Effector memory CD8-positive, alpha-beta T cell (primary cell): ENCODE results near the gene CYP2W1.

Experiments
- ATAC-seq: fragments of 150-1000 bp; cut with Tn5 transposase; replicated peaks from 2 replicates; pipeline ENCODE4 v1.10.0; 2021; ENCODE audit warnings: mild to moderate bottlenecking, moderate library complexity
- DNase-seq, 3 experiments: peaks; one replicate each; pipeline ENCODE4 v3.0.0; 2021
- H3K27ac Mint-ChIP-seq, 2 donors: one replicate each; pipeline ENCODE4 v1.8.0; 2022; ENCODE audit warnings: mild to moderate bottlenecking in 2 of 2, mixed read lengths in 2 of 2, moderate library complexity in 2 of 2
- H3K27me3 Mint-ChIP-seq, 2 donors: one replicate each; pipeline ENCODE4 v1.8.0; 2022; ENCODE audit warnings: mixed read lengths in 2 of 2
- H3K36me3 Mint-ChIP-seq: one replicate; pipeline ENCODE4 v1.8.0; 2022; ENCODE audit warnings: mild to moderate bottlenecking, moderate library complexity, mixed read lengths; ENCODE audit not compliant: insufficient read depth
- H3K4me1 Mint-ChIP-seq, 2 donors: one replicate each; pipeline ENCODE4 v1.8.0; 2022; ENCODE audit warnings: low read depth in 2 of 2, mixed read lengths in 2 of 2
- H3K4me3 Mint-ChIP-seq, 2 donors: one replicate each; pipeline ENCODE4 v1.8.0; 2022; ENCODE audit warnings: mild to moderate bottlenecking in 2 of 2, mixed read lengths in 2 of 2, moderate library complexity in 2 of 2
- H3K9me3 Mint-ChIP-seq, 2 donors: one replicate each; pipeline ENCODE4 v1.8.0; 2022; ENCODE audit warnings: mixed read lengths in 2 of 2

CYP2W1 gene

DNA sequence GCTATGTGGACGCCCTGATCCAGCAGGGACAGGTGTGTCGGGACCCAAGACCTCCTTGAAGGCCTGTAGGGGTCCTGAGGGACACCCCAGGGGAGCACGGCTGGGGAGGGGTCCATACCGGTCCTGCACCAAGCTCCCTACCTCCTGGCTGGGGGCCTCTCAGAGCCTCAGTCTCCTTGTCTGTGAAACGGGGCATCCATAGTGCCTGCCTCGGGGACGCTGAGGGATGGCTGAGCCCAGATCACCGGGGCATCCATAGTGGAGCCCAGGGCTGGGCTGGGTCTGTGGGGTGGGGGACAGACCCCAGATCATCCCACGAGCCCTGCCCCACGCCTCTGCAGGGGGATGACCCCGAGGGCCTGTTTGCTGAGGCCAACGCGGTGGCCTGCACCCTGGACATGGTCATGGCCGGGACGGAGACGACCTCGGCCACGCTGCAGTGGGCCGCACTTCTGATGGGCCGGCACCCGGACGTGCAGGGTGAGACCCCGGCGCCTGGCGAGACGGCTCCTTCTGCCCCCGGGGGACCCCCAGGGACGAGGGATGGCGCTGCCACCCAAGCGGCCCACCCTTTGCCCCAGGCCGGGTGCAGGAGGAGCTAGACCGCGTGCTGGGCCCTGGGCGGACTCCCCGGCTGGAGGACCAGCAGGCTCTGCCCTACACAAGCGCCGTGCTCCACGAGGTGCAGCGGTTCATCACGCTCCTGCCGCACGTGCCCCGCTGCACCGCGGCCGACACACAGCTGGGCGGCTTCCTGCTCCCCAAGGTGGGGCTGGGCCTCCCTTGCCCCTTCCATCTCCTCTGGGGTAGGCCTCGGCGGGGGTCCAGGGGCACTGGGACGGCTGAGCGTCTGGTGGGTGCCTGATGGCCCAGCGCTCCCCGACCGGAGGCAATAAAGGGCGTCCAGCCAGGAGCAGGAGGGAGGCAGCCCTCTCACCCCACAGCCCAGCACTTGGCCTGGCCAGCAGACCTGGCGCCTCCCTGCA lies 4.1 kb downstream of the CYP2W1 start:
- Mint-ChIP-seq H3K4me3 (no peak overlapping the region), H3K36me3 (no peaks in the 10 kb centered on the region), H3K9me3 (no peaks in the 10 kb centered on the region), H3K27ac (no peak overlapping the region), H3K27me3 (peaks cover 13 to 20% of the 10 kb centered on the region in 2 donors), H3K4me1 (no peaks in the 10 kb centered on the region)
- DNase-seq, result no peak
- ATAC-seq, result no peak

DNA sequence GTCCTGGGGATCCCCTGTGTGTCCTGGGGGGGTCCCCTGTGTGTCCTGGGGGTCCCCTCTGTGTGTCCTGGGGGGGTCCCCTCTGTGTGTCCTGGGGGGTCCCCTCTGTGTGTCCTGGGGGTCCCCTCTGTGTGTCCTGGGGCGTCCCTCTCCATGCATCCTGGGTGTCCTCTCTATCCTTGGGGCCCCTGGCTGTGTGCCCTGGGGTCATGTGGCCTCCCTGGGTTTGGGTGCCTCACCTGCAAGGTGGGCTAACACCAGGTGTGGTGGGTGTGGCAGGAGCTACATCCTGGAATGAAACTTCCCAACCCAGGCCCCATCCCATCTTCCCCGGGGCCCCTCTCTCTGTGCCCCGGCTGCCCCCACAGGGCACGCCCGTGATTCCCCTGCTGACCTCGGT lies 4.9 kb downstream of the CYP2W1 start:
- Mint-ChIP-seq H3K36me3 (no peaks in the 10 kb centered on the region), H3K4me3 (no peak overlapping the region), H3K27me3 (peaks cover 13 to 20% of the 10 kb centered on the region in 2 donors), H3K27ac (no peak overlapping the region), H3K9me3 (no peaks in the 10 kb centered on the region), H3K4me1 (peaks cover under 1 to 1% of the 10 kb centered on the region in 2 donors)
- ATAC-seq (no peak), DNase-seq (no peak)

DNA sequence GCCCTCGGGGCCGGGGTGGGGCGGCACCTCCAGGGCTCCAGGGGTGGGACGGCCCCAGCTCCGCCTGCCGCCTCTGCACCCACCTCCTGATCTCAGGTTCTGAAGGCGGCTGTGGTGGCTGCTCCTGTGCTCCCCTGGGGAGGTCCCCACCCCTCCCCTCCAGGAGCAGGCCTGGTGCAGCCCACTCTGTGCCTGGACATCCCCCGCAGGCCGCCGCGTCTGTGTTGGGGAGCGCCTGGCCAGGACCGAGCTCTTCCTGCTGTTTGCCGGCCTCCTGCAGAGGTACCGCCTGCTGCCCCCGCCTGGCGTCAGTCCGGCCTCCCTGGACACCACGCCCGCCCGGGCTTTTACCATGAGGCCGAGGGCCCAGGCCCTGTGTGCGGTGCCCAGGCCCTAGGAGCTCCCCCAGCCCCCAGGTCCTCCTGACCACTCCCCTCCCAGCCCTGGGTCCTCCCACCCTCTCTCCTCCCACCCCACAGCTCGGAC lies 5.5 kb downstream of the CYP2W1 start:
- Mint-ChIP-seq H3K27me3 (peaks cover 13 to 20% of the 10 kb centered on the region in 2 donors), H3K27ac (no peak overlapping the region), H3K9me3 (no peaks in the 10 kb centered on the region), H3K4me1 (peaks cover 5% of the 10 kb centered on the region in 2 donors), H3K4me3 (no peak overlapping the region), H3K36me3 (no peaks in the 10 kb centered on the region)
- DNase-seq, result no peak
- no peak for ATAC-seq

- peaks cover 13 to 20% of the 10 kb centered on the region in 2 donors for H3K27me3 Mint-ChIP-seq
- peak overlapping the region in 1 of 2 donors; percentile 77 for H3K27ac Mint-ChIP-seq
- no peaks in the 10 kb centered on the region for H3K9me3 Mint-ChIP-seq
- no peaks in the 10 kb centered on the region for H3K36me3 Mint-ChIP-seq
- H3K4me3 Mint-ChIP-seq, result no peak overlapping the region
- no peak for DNase-seq
- peaks cover 5% of the 10 kb centered on the region in 2 donors for H3K4me1 Mint-ChIP-seq
- ATAC-seq, result no peak
Observed at GRCh38 chr7:988963-989529, 6.1 kb downstream of the CYP2W1 start.

GRCh38 chr7:990352-990932 lies 7.5 kb downstream of the CYP2W1 start:
- DNase-seq (no peak), ATAC-seq (no peak)
- Mint-ChIP-seq H3K27ac (no peak overlapping the region), H3K36me3 (no peaks in the 10 kb centered on the region), H3K9me3 (no peaks in the 10 kb centered on the region), H3K4me3 (no peak overlapping the region), H3K27me3 (peaks cover 10 to 15% of the 10 kb centered on the region in 2 donors), H3K4me1 (peaks cover 5% of the 10 kb centered on the region in 2 donors)

DNA sequence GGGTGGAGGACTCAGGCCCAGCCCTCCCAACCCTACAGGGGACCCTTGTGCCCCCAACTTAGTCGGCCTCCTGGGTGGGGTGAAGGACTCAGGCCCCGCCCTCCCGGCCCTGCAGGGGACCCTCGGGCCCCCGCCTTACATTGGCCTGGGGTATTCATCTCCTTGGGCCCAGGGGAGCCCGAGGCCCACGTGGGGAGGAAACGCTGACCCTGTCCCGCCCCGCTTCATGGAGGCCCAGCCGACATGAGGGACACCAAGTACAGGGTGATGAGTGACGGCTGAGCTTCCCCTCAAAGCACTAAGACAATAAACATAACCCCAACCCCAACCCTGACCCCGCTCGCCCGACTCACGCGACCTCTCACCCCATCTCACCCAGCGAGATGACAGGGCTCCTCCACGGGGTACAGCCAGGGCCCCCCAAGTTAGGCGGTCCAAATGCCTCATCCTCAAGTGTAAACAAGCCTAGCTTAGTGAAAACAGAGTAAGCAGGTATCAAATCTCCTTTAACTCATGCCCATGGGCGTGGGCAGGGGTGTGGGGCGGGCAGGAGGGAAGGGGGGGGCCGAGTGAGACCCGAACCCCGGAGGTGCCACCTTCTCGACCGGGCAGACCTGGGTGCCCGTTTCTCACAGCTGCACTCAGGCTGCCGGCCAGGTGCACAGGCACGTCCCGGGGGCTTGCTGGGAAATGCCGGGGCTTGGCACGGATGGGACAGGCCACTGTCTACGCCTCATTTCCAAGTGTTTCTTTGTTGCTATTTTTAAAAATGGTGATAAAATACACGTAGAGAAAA lies 8.2 kb downstream of the CYP2W1 start:
- no peak for DNase-seq
- peaks cover 5 to 8% of the 10 kb centered on the region in 2 donors for H3K27me3 Mint-ChIP-seq
- peaks cover 5% of the 10 kb centered on the region in 2 donors for H3K4me1 Mint-ChIP-seq
- H3K36me3 Mint-ChIP-seq, result no peaks in the 10 kb centered on the region
- no peak for ATAC-seq
- H3K9me3 Mint-ChIP-seq, result no peaks in the 10 kb centered on the region
- H3K4me3 Mint-ChIP-seq, result no peak overlapping the region
- no peak overlapping the region for H3K27ac Mint-ChIP-seq

GRCh38 chr7:991729-992656 lies 9.0 kb downstream of the CYP2W1 start:
- no peak for ATAC-seq
- no peaks in the 10 kb centered on the region for H3K9me3 Mint-ChIP-seq
- H3K36me3 Mint-ChIP-seq, result peaks cover 4% of the 10 kb centered on the region
- H3K4me3 Mint-ChIP-seq, result no peak overlapping the region
- H3K27ac Mint-ChIP-seq, result no peak overlapping the region
- no peaks in the 10 kb centered on the region for H3K27me3 Mint-ChIP-seq
- peaks cover 5% of the 10 kb centered on the region in 2 donors for H3K4me1 Mint-ChIP-seq
- DNase-seq, result no peak

DNA sequence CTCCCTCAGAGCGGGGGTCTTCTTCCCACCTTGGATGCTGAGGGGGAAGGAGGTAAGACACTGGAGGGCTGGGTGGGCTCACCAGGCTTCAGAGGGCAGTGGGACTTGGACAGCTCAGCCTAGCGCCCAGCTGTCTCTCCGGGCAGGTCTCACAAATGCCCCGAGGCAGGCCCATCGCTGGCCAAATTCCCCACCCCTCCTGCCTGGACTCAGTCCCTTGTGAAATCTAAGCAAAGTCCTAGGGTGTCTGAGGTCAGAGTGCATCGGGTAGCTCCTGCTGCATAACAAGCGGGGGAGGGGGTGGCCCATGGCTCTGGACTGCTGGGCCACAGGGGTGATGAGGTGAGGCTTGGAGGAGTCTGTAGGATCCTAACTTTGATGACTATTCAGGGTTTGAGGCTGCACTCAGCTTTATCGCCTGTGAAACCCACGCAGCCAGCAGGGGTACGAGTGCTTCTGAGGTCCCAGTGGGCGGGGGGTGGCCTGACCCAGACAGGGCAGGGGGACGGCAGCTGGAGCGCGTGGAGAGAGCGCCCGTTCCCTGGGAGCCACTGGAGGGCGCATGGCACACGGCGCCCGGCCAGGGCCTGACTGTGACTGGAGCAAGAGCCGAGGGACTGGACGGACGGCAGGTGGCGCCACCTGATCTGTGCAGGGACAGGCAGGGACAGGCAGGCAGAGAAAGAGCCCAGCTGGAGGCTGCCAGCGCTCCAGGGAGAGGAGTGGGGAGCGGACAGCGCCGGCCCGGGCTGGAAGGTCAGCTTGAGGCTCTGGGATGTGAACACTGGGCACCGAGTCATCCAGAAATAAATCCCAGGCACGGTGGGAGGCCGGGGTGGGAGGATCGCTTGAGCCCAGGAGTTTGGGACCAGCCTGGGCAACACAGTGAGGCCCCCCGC lies 10.0 kb downstream of the CYP2W1 start:
- peak; percentile 86 to 89 (median 87) for DNase-seq
- Mint-ChIP-seq H3K27me3 (no peaks in the 10 kb centered on the region), H3K4me1 (peaks cover 5% of the 10 kb centered on the region in 2 donors), H3K27ac (no peak overlapping the region), H3K9me3 (no peaks in the 10 kb centered on the region), H3K4me3 (no peak overlapping the region), H3K36me3 (peaks cover 5% of the 10 kb centered on the region)
- peak; percentile 99 for ATAC-seq

DNA sequence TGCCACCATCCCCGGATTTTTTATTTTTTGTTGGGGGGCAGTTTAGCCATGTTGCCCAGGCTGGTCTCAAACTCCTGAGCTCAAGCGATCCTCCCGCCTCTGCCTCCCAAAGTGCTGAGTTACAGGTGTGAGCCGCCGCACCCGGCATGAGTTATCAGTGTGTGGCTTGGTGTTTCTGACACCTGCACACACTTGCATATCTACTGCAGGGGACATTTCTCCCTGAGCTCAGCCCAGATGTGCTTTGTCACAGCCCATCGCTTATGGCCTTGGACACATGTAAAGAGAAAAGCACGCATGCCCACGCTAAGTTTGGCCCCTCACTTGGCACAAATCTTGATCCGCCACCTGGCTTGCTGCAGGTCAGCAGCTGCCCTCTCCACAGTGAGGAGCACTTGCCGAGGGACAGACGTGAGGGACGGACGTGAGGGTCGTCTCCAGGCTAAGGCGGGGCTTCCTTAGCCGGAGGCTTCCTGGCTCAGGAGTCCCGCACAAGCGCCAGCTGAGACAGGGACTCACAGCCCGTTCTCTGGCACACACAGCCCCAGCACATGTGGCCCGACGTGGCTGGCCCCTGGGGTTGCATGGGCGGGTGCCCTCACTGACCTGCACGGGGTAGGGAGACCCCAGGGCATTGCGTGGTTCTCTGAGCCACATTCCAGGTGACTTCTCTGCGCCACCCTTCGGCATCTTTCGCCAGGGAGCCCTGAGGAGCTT lies 11.8 kb downstream of the CYP2W1 start:
- Mint-ChIP-seq H3K27me3 (no peaks in the 10 kb centered on the region), H3K9me3 (no peaks in the 10 kb centered on the region), H3K36me3 (peaks cover 8% of the 10 kb centered on the region), H3K27ac (no peak overlapping the region), H3K4me1 (peaks cover 5% of the 10 kb centered on the region in 2 donors), H3K4me3 (no peak overlapping the region)
- no peak for DNase-seq
- no peak for ATAC-seq

GRCh38 chr7:995571-995970 lies 12.6 kb downstream of the CYP2W1 start:
- Mint-ChIP-seq H3K27ac (no peak overlapping the region), H3K9me3 (no peaks in the 10 kb centered on the region), H3K4me1 (peaks cover 5 to 7% of the 10 kb centered on the region in 2 donors), H3K36me3 (peaks cover 9% of the 10 kb centered on the region), H3K4me3 (no peak overlapping the region), H3K27me3 (no peaks in the 10 kb centered on the region)
- DNase-seq (no peak), ATAC-seq (no peak)
